Suprapubic skin (tissue), 4 donors: ENCODE measurements around the gene ACTN3. TPM values are rescaled to one million over a fixed set of nuclear protein-coding genes. Genes with fewer than 3 reads are reported as not detected.
A peak's percentile ranks its signal among the peaks of the same experiment; 100 is the strongest.
"Not testable (repeated sequence)": the region's sequence is repeated elsewhere in the genome, so short reads cannot be mapped to it uniquely, and the experiment has no call there.

Experiments used
- DNase-seq, 2 donors: peaks; one replicate each; pipeline ENCODE4 v3.0.0-alpha.2; 2019; ENCODE audit warnings: low spot score in 2 of 2
- H3K27ac ChIP-seq: fragments of 200-600 bp; sonication (generic); one replicate; pipeline ENCODE4 v1.5.1; 2019
- H3K27me3 ChIP-seq: fragments of 200-600 bp; sonication (generic); one replicate; pipeline ENCODE4 v1.5.1; 2019
- H3K36me3 ChIP-seq: fragments of 200-600 bp; sonication (generic); one replicate; pipeline ENCODE4 v1.5.1; 2019
- H3K4me1 ChIP-seq: fragments of 200-600 bp; sonication (generic); one replicate; pipeline ENCODE4 v1.5.1; 2019
- H3K4me3 ChIP-seq: fragments of 200-600 bp; sonication (generic); one replicate; pipeline ENCODE4 v1.5.1; 2019; ENCODE audit warnings: mild to moderate bottlenecking
- H3K9me3 ChIP-seq: fragments of 200-600 bp; sonication (generic); one replicate; pipeline ENCODE4 v1.5.1; 2019
- CTCF ChIP-seq, 2 donors: fragments of 200-600 bp in 1 of 2; fragments of 450-650 bp in 1 of 2; sonication (generic) in 1 of 2; IDR thresholded peaks; one replicate each; pipeline ENCODE4 v1.5.1; 2016 to 2019; ENCODE audit warnings: antibody characterized with exemption in 2 of 2, mild to moderate bottlenecking in 1 of 2, moderate library complexity in 1 of 2
- EP300 ChIP-seq: sonication (generic); formaldehyde crosslinking; IDR thresholded peaks from one replicate; pipeline ENCODE4 v1.6.1; 2017; ENCODE audit warnings: antibody characterized with exemption
- POLR2A ChIP-seq, 2 donors: fragments of 450-650 bp; IDR thresholded peaks; one replicate each; pipeline ENCODE4 v1.6.1; 2017; ENCODE audit warnings: antibody characterized with exemption in 2 of 2, mild to moderate bottlenecking in 2 of 2, moderate library complexity in 2 of 2
- POLR2AphosphoS5 ChIP-seq, 3 donors: sonication (generic); formaldehyde crosslinking; IDR thresholded peaks; one replicate each; pipeline ENCODE4 v1.6.1; 2017; ENCODE audit warnings: antibody characterized with exemption in 3 of 3
- WGBS: methylation state at CpG from one replicate; pipeline ENCODE4 v1.1.5; 2018; 5-methylcytosine and 5-hydroxymethylcytosine counted together
- total RNA-seq, 4 donors: library from RNA; depleted of rRNA; stranded (reverse); fragments of >200 nt; gene quantifications; one replicate each; pipeline ENCODE4 v1.1.0, GENCODE V29; 2016

Gene ACTN3
- total RNA-seq, 4 donors from 2014 or later = not detected

GRCh38 chr11:66600631-66601233 is 54.0 kb downstream of the ACTN3 start:
- H3K9me3 ChIP-seq = no peaks in the 10 kb centered on the region
- no peaks in the 10 kb centered on the region for H3K27me3 ChIP-seq
- 89% methylated on average over 4 of the region's 4 CpGs for WGBS
- H3K4me3 ChIP-seq = no peak overlapping the region
- peaks cover 35% of the 10 kb centered on the region for H3K36me3 ChIP-seq
- no peak for DNase-seq
- H3K27ac ChIP-seq = no peak overlapping the region
- no peaks in the 10 kb centered on the region for H3K4me1 ChIP-seq
- TF ChIP-seq EP300 = no peak
- no peak for TF ChIP-seq POLR2AphosphoS5 (IDR thresholded peaks at IDR 0.05)
- no peak for TF ChIP-seq CTCF (IDR thresholded peaks at IDR 0.05)
- no peak for TF ChIP-seq POLR2A (IDR thresholded peaks at IDR 0.05)

- Histone ChIP-seq H3K36me3 (peaks cover 42% of the 10 kb centered on the region), H3K4me3 (no peak overlapping the region), H3K9me3 (no peaks in the 10 kb centered on the region), H3K27me3 (no peaks in the 10 kb centered on the region), H3K4me1 (peaks cover 13% of the 10 kb centered on the region), H3K27ac (no peak overlapping the region)
- TF ChIP-seq POLR2AphosphoS5 (IDR thresholded peaks at IDR 0.05) = no peak
- TF ChIP-seq EP300 = no peak
- no peak for TF ChIP-seq CTCF (IDR thresholded peaks at IDR 0.05)
- TF ChIP-seq POLR2A (IDR thresholded peaks at IDR 0.05) = no peak
- WGBS = 88% methylated on average over 5 of the region's 6 CpGs
- no peak for DNase-seq
Observed at GRCh38 chr11:66603072-66603471, 56.4 kb downstream of the ACTN3 start.

- Histone ChIP-seq H3K4me3 (no peak overlapping the region), H3K4me1 (peaks cover 17% of the 10 kb centered on the region), H3K36me3 (peaks cover 40% of the 10 kb centered on the region), H3K27me3 (no peaks in the 10 kb centered on the region), H3K9me3 (no peaks in the 10 kb centered on the region), H3K27ac (no peak overlapping the region)
- DNase-seq = no peak
- WGBS = 81% methylated on average over 5 of the region's 5 CpGs
- no peak for TF ChIP-seq POLR2AphosphoS5 (IDR thresholded peaks at IDR 0.05)
- TF ChIP-seq EP300 = no peak
- TF ChIP-seq POLR2A (IDR thresholded peaks at IDR 0.05) = no peak
- no peak for TF ChIP-seq CTCF (IDR thresholded peaks at IDR 0.05)
Observed at GRCh38 chr11:66604155-66604554, 57.5 kb downstream of the ACTN3 start.

- Histone ChIP-seq H3K36me3 (peaks cover 23% of the 10 kb centered on the region), H3K27ac (peak overlapping the region; percentile 61), H3K4me1 (peaks cover 17% of the 10 kb centered on the region)
- not testable (repeated sequence) for H3K4me3 ChIP-seq, DNase-seq, H3K9me3 ChIP-seq, H3K27me3 ChIP-seq
- 91% methylated on average over 3 of the region's 3 CpGs for WGBS
Observed at GRCh38 chr11:66606608-66607007, 59.9 kb downstream of the ACTN3 start.

GRCh38 chr11:66607126-66607834 is 60.6 kb downstream of the ACTN3 start:
- 34% methylated on average over 8 of the region's 8 CpGs for WGBS
- Histone ChIP-seq H3K36me3 (peaks cover 23% of the 10 kb centered on the region), H3K9me3 (no peaks in the 10 kb centered on the region), H3K27ac (peak overlapping the region; percentile 61), H3K4me1 (peaks cover 17% of the 10 kb centered on the region), H3K4me3 (no peak overlapping the region), H3K27me3 (no peaks in the 10 kb centered on the region)
- no peak for TF ChIP-seq POLR2A (IDR thresholded peaks at IDR 0.05)
- TF ChIP-seq CTCF (IDR thresholded peaks at IDR 0.05) = no peak
- peak in 1 of 3 donors; percentile 20 for TF ChIP-seq POLR2AphosphoS5 (IDR thresholded peaks at IDR 0.05)
- no peak for TF ChIP-seq EP300
- peak; percentile 80 to 86 for DNase-seq
